Measurements from ENCODE around the gene CCDC78.

GRCh38 chr16:687499-687898, 38.7 kb downstream of the CCDC78 start:
- TF ChIP-seq REST (IDR thresholded peaks at IDR 0.05; ENCODE audit: insufficient read depth in 1 of 2, low read depth in 2 of 2, low read length in 2 of 2): no peak
- no peak for TF ChIP-seq SIN3A (IDR thresholded peaks at IDR 0.05; ENCODE audit: borderline replicate concordance, insufficient read depth, low read length)
- TF ChIP-seq POLR2AphosphoS5 (IDR thresholded peaks at IDR 0.05; ENCODE audit: low read depth, low read length): no peak
- TF ChIP-seq TAF1 (IDR thresholded peaks at IDR 0.05; ENCODE audit: borderline replicate concordance, insufficient read depth, low read length): no peak
- no peak for TF ChIP-seq FOXP2 (optimal IDR thresholded peaks at IDR 0.05; ENCODE audit: borderline replicate concordance, extremely low read depth, extremely low read length, insufficient read depth)
